ENCODE data around the gene CACNA2D3.

DNA sequence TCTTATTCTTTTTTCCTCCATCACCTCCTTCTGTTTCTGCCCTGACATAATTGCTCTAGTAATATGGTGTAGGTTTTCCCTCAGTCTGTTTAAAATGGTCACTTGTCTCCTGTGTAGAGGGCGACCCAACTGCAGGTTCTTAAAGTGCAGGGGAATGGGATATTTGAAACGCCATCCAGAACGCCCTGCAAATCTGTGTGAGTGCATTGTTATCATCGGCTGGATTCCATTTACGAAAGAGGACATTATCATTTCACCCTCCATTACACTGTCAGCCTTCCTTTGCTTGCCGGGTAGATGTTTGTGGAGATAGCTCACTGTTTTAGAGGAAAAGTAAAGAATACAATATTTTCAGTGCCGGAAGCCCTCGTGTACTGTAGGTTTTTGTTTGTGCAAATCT is 451.5 kb downstream of the CACNA2D3 start:
- TF ChIP-seq CTCF (IDR thresholded peaks at IDR 0.05) (no peak), EZH2 (IDR thresholded peaks at IDR 0.05) (no peak), EZH2phosphoT487 (IDR thresholded peaks at IDR 0.05) (no peak)
